ENCODE results near the gene THYN1. TPM values are rescaled to one million over a fixed set of nuclear protein-coding genes. Genes with fewer than 3 reads are reported as not detected.
"Not testable (repeated sequence)": the region's sequence is repeated elsewhere in the genome, so short reads cannot be mapped to it uniquely, and the experiment has no call there.

THYN1 gene
- total and polyA plus RNA-seq, 2 donors (not counting 3 experiments of a cell fraction or from before 2014, with no cell fraction given): 35.7 to 38.0 TPM

- FAIRE-seq (no peak), DNase-seq (ENCODE audit: low read depth, low spot score) (no peak)
- intact Hi-C loops (cut with micrococcal nuclease) (no loop called here), dilution Hi-C loops (cut with MboI; ENCODE audit: extremely low pct_ligation_motif_present, low sequenced_read_pairs) (no loop called here)
- Histone ChIP-seq H3K4me3 (replicated peaks in 1 of 3; ENCODE audit: insufficient read depth in 1 of 3, low read depth in 1 of 3, low read length in 3 of 3) (no peak overlapping the region), H3K79me2 (ENCODE audit: control insufficient read depth, insufficient read depth, low read length) (peaks cover 6% of the 10 kb centered on the region), H3K36me3 (ENCODE audit: control insufficient read depth in 2 of 2, extremely low read depth in 1 of 2, insufficient read depth in 2 of 2, low read length in 2 of 2) (peaks cover 6 to 17% of the 10 kb centered on the region in 2 experiments), H3K9ac (replicated peaks; ENCODE audit: extremely low read depth, insufficient read depth, low read length) (no peak overlapping the region), H3K9me3 (replicated peaks; ENCODE audit: control insufficient read depth, insufficient read depth, low read length) (no peaks in the 10 kb centered on the region), H4K20me1 (replicated peaks; ENCODE audit: control insufficient read depth, extremely low read depth, insufficient read depth, low read length) (no peaks in the 10 kb centered on the region), H2AFZ (ENCODE audit: low read depth, low read length) (no peak overlapping the region), H3K27ac (ENCODE audit: insufficient read depth, low read depth, low read length) (no peak overlapping the region), H3K27me3 (ENCODE audit: control insufficient read depth in 2 of 2, insufficient read depth in 2 of 2, low read length in 2 of 2) (no peaks in the 10 kb centered on the region), H3K4me1 (ENCODE audit: control insufficient read depth, extremely low read depth, insufficient read depth, low read length) (peaks cover 10% of the 10 kb centered on the region), H3K9me1 (replicated peaks; ENCODE audit: control insufficient read depth, extremely low read depth, insufficient read depth, low read length) (no peaks in the 10 kb centered on the region), H3K4me2 (ENCODE audit: insufficient read depth, low read length) (no peak overlapping the region)
- TF ChIP-seq MYC (IDR thresholded peaks at IDR 0.05; ENCODE audit: low read depth, low read length) (no peak), POLR2A (IDR thresholded peaks at IDR 0.05; ENCODE audit: low read depth, low read length) (no peak), GATA2 (IDR thresholded peaks at IDR 0.05; ENCODE audit: insufficient read depth, insufficient read length, low read depth, low read length) (no peak), MAX (IDR thresholded peaks at IDR 0.05; ENCODE audit: insufficient read depth, insufficient read length) (no peak), EZH2 (IDR thresholded peaks at IDR 0.05; ENCODE audit: borderline replicate concordance, low read depth, low read length, severe bottlenecking) (no peak), JUN (IDR thresholded peaks at IDR 0.05; ENCODE audit: borderline replicate concordance, insufficient read depth, insufficient read length, low read depth) (no peak), POLR2AphosphoS5 (IDR thresholded peaks at IDR 0.05; ENCODE audit: insufficient read depth, low read depth, low read length) (no peak), FOS (IDR thresholded peaks at IDR 0.05; ENCODE audit: borderline replicate concordance, insufficient read depth, low read length) (no peak), CTCF (IDR thresholded peaks at IDR 0.05; ENCODE audit: extremely low read depth in 1 of 2, insufficient read depth in 1 of 2, low read depth in 1 of 2, low read length in 2 of 2) (no peak)
- CTCF ChIA-PET: interaction anchor here (1.6 kb wide), 1 partner anchor 35 kb away, joined by 3 read pairs; no protein-coding TSS in a partner anchor
- POLR2A ChIA-PET: no interaction called here
- no TSS peak for BruUV-seq (replicated peaks)
Observed at GRCh38 chr11:134257101-134257500, 3.9 kb upstream of the THYN1 start.

GRCh38 chr11:134255184-134255561 is 2.0 kb upstream of the THYN1 start:
- CTCF ChIA-PET: interaction anchor here (0.8 kb wide), 1 partner anchor 30 kb away, joined by 3 read pairs; no protein-coding TSS in a partner anchor
- H3K4me3 ChIP-seq (replicated peaks in 1 of 3; ENCODE audit: insufficient read depth in 1 of 3, low read depth in 1 of 3, low read length in 3 of 3); H3K27me3 ChIP-seq (ENCODE audit: control insufficient read depth in 2 of 2, insufficient read depth in 2 of 2, low read length in 2 of 2); dilution Hi-C loops (cut with MboI; ENCODE audit: extremely low pct_ligation_motif_present, low sequenced_read_pairs); H3K4me2 ChIP-seq (ENCODE audit: insufficient read depth, low read length); H3K9ac ChIP-seq (replicated peaks; ENCODE audit: extremely low read depth, insufficient read depth, low read length); H4K20me1 ChIP-seq (replicated peaks; ENCODE audit: control insufficient read depth, extremely low read depth, insufficient read depth, low read length); intact Hi-C loops (cut with micrococcal nuclease); H3K9me1 ChIP-seq (replicated peaks; ENCODE audit: control insufficient read depth, extremely low read depth, insufficient read depth, low read length); BruUV-seq (replicated peaks); H3K27ac ChIP-seq (ENCODE audit: insufficient read depth, low read depth, low read length); H3K9me3 ChIP-seq (replicated peaks; ENCODE audit: control insufficient read depth, insufficient read depth, low read length); H2AFZ ChIP-seq (ENCODE audit: low read depth, low read length); POLR2A ChIA-PET; DNase-seq (ENCODE audit: low read depth, low spot score); H3K79me2 ChIP-seq (ENCODE audit: control insufficient read depth, insufficient read depth, low read length); FAIRE-seq: not testable (repeated sequence)
- Histone ChIP-seq H3K36me3 (ENCODE audit: control insufficient read depth in 2 of 2, extremely low read depth in 1 of 2, insufficient read depth in 2 of 2, low read length in 2 of 2) (peaks cover 0 to 14% of the 10 kb centered on the region in 2 experiments), H3K4me1 (ENCODE audit: control insufficient read depth, extremely low read depth, insufficient read depth, low read length) (peaks cover 11% of the 10 kb centered on the region)

All from endothelial cell of umbilical vein (primary cell).